K562 (cell line): ENCODE measurements around the gene LINGO4. TPM values are rescaled to one million over a fixed set of nuclear protein-coding genes. Genes with fewer than 3 reads are reported as not detected.

ENCODE experiments used
- CREB1 ChIP-seq, 2 experiments: sonication (generic) in 1 of 2; formaldehyde crosslinking in 1 of 2; IDR thresholded peaks; 2 replicates each; pipeline versions ENCODE4 v1.6.1 to v1.8.0; 2012 to 2022; ENCODE audit warnings: inconsistent platforms in 1 of 2, mild to moderate bottlenecking in 1 of 2, missing genetic modification reagents in 1 of 2, moderate library complexity in 1 of 2
- FOXA3 ChIP-seq, 2 experiments: fragments of 450-650 bp in 1 of 2; sonication (generic) in 1 of 2; formaldehyde crosslinking; IDR thresholded peaks in 1 of 2; conservative IDR thresholded peaks in 1 of 2; 2 replicates each; pipeline versions ENCODE4 v1.4.0 to v1.8.0; 2020 to 2022; ENCODE audit warnings: mild to moderate bottlenecking in 2 of 2, missing genetic modification reagents in 1 of 2
- MTA3 ChIP-seq: fragments of 450-650 bp; formaldehyde crosslinking; IDR thresholded peaks from 2 replicates; pipeline ENCODE4 v1.6.1; 2017; ENCODE audit warnings: mild to moderate bottlenecking, borderline replicate concordance
- POLR2G ChIP-seq: fragments of 200-400 bp; formaldehyde crosslinking; IDR thresholded peaks from 2 replicates; pipeline ENCODE4 v1.6.1; 2017; ENCODE audit warnings: low read depth, mild to moderate bottlenecking, antibody characterized with exemption, low read length, moderate library complexity
- RBM22 ChIP-seq: fragments of 200-400 bp; formaldehyde crosslinking; IDR thresholded peaks from 2 replicates; pipeline ENCODE4 v1.6.1; 2018; ENCODE audit warnings: low read length, low read depth; ENCODE audit not compliant: poor library complexity, severe bottlenecking
- RNF2 ChIP-seq: sonication (generic); IDR thresholded peaks from 2 replicates; pipeline ENCODE4 v1.6.1; 2016
- SMAD4 ChIP-seq: fragments of 250-450 bp; sonication (Bioruptor Pico); conservative IDR thresholded peaks from 2 replicates; pipeline ENCODE4 v1.8.0; 2021; ENCODE audit warnings: inconsistent platforms, mild to moderate bottlenecking, moderate library complexity
- ZKSCAN1 ChIP-seq: fragments of 150-350 bp; IDR thresholded peaks from 2 replicates; pipeline ENCODE4 v1.6.1; 2016; ENCODE audit warnings: low read depth, low read length
- ZNF217 ChIP-seq: sonication (generic); formaldehyde crosslinking; IDR thresholded peaks from 2 replicates; pipeline ENCODE4 v1.8.0; 2022; ENCODE audit warnings: mild to moderate bottlenecking, missing genetic modification reagents
- polyA plus RNA-seq, 8 experiments: library from polyadenylated mRNA; depleted of rRNA in 4 of 8; stranded (reverse) in 5 of 8; unstranded in 3 of 8; fragments of >200 nt; fragmentation: Nextera tagmentation in 2 of 8; fragmentation: Illumina TruSeq in 1 of 8; extraction: Ambion mirVana in 2 of 8; extraction: Trizol in 1 of 8; gene quantifications; 2 replicates each; pipeline versions ENCODE4 v1.2.1 to v1.2.3, GENCODE V29; 2011 to 2014; ENCODE audit warnings: inconsistent platforms in 1 of 8, missing spikeins in 1 of 8
- total RNA-seq, 7 experiments: library from RNA; depleted of rRNA in 6 of 7; stranded (reverse); fragments of >200 nt in 6 of 7; fragmentation: Illumina TruSeq in 2 of 7; extraction: Trizol in 2 of 7; gene quantifications; 2 replicates each; pipeline versions ENCODE4 v1.2.1 to v1.2.3, GENCODE V29; 2011 to 2021; ENCODE audit warnings: low replicate concordance in 1 of 7
- TF ChIP-seq, protein P1 (sequence below), 2 experiments: fragments of 150-350 bp in 1 of 2; IDR thresholded peaks; 2 replicates each; pipeline ENCODE4 v1.6.1; 2012 to 2016; ENCODE audit warnings: low read depth in 2 of 2, low read length in 2 of 2, mild to moderate bottlenecking in 1 of 2, moderate library complexity in 1 of 2
- TF ChIP-seq, protein P2 (sequence below), 2 experiments: fragments of 450-650 bp in 1 of 2; sonication (generic) in 1 of 2; formaldehyde crosslinking in 1 of 2; IDR thresholded peaks in 1 of 2; conservative IDR thresholded peaks in 1 of 2; 2 replicates each; pipeline versions ENCODE4 v1.6.1 to v1.8.1; 2016 to 2023; ENCODE audit warnings: mild to moderate bottlenecking in 2 of 2, moderate library complexity in 2 of 2, inconsistent platforms in 1 of 2, missing genetic modification reagents in 1 of 2
- TF ChIP-seq, protein P3 (sequence below): fragments of 250-450 bp; sonication (Bioruptor Pico); IDR thresholded peaks from 2 replicates; pipeline ENCODE4 v1.4.0; 2020
- TF ChIP-seq, protein P4 (sequence below): fragments of 450-650 bp; IDR thresholded peaks from 2 replicates; pipeline ENCODE4 v1.6.1; 2016

The LINGO4 gene
- total and polyA plus RNA-seq, 9 of the 15 experiments (the other 6 are each of a cell fraction or from before 2014, with no cell fraction given) = not detected

DNA sequence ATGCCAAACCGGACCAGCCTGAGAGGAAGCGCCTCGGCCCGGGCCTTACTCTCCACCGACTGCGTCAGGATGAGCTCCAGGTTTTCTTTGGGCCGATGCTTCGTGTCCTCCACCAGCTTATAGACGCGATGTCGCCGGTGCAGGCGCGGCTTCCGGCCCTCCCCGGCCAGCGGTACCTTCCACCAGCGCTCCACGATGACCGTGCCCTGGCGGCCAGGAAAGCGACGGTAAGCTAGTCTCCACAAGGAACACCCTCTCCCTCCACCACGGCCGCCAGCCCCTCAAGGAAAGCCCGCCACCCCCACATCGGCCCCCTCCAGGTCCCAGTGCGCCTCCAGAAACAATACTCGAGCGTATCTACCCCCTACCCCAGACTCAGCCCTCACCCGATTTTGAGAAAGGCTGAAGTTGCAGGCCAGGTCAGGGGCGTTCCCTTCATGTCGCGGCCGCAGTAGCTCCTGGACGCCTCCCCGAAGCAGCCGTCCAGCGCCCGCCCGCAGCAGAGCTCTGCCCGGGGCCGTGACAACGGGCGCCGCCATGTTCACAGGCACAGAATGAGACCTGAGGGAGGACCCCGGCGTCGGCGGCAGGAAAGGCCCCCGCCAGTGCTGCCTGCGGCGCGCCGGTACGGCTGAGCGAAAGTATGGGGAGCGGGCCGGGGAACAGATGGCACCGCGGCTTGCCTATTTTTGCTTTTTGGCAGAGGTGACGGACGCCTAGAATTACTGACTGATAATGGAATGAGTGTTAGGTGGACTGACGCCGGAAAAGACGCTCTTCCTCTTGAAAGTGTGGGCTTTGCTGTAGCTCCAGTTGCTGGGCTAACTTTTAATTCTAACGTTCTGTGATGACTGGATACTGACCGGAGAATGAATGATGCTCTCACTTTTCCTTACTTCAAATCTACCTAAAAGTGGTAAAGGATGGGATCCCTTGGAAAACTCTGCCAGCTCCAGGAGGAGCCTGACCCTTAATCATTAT is 42.0 kb downstream of the LINGO4 start, which contains the start of gene MRPL9 (continued):
- TF ChIP-seq, protein P1, sequence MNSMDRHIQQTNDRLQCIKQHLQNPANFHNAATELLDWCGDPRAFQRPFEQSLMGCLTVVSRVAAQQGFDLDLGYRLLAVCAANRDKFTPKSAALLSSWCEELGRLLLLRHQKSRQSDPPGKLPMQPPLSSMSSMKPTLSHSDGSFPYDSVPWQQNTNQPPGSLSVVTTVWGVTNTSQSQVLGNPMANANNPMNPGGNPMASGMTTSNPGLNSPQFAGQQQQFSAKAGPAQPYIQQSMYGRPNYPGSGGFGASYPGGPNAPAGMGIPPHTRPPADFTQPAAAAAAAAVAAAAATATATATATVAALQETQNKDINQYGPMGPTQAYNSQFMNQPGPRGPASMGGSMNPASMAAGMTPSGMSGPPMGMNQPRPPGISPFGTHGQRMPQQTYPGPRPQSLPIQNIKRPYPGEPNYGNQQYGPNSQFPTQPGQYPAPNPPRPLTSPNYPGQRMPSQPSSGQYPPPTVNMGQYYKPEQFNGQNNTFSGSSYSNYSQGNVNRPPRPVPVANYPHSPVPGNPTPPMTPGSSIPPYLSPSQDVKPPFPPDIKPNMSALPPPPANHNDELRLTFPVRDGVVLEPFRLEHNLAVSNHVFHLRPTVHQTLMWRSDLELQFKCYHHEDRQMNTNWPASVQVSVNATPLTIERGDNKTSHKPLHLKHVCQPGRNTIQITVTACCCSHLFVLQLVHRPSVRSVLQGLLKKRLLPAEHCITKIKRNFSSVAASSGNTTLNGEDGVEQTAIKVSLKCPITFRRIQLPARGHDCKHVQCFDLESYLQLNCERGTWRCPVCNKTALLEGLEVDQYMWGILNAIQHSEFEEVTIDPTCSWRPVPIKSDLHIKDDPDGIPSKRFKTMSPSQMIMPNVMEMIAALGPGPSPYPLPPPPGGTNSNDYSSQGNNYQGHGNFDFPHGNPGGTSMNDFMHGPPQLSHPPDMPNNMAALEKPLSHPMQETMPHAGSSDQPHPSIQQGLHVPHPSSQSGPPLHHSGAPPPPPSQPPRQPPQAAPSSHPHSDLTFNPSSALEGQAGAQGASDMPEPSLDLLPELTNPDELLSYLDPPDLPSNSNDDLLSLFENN (IDR thresholded peaks at IDR 0.05; ENCODE audit: low read depth in 2 of 2, low read length in 2 of 2) = no peak
- TF ChIP-seq CREB1 (IDR thresholded peaks at IDR 0.05) = peak; percentile 45
- TF ChIP-seq CREB1 (CRISPR knock-in tag; IDR thresholded peaks at IDR 0.05) = peak; percentile 72
- TF ChIP-seq ZNF217 = no peak
- TF ChIP-seq, protein P2, sequence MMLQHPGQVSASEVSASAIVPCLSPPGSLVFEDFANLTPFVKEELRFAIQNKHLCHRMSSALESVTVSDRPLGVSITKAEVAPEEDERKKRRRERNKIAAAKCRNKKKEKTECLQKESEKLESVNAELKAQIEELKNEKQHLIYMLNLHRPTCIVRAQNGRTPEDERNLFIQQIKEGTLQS (IDR thresholded peaks at IDR 0.05) = peak; percentile 40; the same call in 1 of the 2 replicates
- TF ChIP-seq, protein P2 (CRISPR knock-in tag; conservative IDR thresholded peaks at IDR 0.05) = no peak
- peak; percentile 54; the same call in 1 of the 2 replicates for TF ChIP-seq RNF2
- TF ChIP-seq POLR2G = peak; percentile 99
- TF ChIP-seq RBM22 = peak; percentile 51
- TF ChIP-seq, protein P3, sequence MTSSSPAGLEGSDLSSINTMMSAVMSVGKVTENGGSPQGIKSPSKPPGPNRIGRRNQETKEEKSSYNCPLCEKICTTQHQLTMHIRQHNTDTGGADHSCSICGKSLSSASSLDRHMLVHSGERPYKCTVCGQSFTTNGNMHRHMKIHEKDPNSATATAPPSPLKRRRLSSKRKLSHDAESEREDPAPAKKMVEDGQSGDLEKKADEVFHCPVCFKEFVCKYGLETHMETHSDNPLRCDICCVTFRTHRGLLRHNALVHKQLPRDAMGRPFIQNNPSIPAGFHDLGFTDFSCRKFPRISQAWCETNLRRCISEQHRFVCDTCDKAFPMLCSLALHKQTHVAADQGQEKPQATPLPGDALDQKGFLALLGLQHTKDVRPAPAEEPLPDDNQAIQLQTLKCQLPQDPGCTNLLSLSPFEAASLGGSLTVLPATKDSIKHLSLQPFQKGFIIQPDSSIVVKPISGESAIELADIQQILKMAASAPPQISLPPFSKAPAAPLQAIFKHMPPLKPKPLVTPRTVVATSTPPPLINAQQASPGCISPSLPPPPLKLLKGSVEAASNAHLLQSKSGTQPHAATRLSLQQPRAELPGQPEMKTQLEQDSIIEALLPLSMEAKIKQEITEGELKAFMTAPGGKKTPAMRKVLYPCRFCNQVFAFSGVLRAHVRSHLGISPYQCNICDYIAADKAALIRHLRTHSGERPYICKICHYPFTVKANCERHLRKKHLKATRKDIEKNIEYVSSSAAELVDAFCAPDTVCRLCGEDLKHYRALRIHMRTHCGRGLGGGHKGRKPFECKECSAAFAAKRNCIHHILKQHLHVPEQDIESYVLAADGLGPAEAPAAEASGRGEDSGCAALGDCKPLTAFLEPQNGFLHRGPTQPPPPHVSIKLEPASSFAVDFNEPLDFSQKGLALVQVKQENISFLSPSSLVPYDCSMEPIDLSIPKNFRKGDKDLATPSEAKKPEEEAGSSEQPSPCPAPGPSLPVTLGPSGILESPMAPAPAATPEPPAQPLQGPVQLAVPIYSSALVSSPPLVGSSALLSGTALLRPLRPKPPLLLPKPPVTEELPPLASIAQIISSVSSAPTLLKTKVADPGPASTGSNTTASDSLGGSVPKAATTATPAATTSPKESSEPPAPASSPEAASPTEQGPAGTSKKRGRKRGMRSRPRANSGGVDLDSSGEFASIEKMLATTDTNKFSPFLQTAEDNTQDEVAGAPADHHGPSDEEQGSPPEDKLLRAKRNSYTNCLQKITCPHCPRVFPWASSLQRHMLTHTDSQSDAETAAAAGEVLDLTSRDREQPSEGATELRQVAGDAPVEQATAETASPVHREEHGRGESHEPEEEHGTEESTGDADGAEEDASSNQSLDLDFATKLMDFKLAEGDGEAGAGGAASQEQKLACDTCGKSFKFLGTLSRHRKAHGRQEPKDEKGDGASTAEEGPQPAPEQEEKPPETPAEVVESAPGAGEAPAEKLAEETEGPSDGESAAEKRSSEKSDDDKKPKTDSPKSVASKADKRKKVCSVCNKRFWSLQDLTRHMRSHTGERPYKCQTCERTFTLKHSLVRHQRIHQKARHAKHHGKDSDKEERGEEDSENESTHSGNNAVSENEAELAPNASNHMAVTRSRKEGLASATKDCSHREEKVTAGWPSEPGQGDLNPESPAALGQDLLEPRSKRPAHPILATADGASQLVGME (CRISPR knock-in tag) = peak; percentile 43; the same call in 1 of the 2 replicates
- peak; percentile 84 for TF ChIP-seq SMAD4 (CRISPR knock-in tag)
- TF ChIP-seq MTA3 = peak; percentile 69; the same call in 1 of the 2 replicates
- TF ChIP-seq ZKSCAN1 = peak; percentile 67
- 0 out of 4 replicates have a peak, but pooled peaks of 1 of the 2 experiments have one; percentile 44 for TF ChIP-seq FOXA3 (CRISPR knock-in tag; conservative IDR thresholded peaks at IDR 0.05 in 1 of 2, IDR thresholded peaks at IDR 0.05 in 1 of 2)
- TF ChIP-seq, protein P4, sequence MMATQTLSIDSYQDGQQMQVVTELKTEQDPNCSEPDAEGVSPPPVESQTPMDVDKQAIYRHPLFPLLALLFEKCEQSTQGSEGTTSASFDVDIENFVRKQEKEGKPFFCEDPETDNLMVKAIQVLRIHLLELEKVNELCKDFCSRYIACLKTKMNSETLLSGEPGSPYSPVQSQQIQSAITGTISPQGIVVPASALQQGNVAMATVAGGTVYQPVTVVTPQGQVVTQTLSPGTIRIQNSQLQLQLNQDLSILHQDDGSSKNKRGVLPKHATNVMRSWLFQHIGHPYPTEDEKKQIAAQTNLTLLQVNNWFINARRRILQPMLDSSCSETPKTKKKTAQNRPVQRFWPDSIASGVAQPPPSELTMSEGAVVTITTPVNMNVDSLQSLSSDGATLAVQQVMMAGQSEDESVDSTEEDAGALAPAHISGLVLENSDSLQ = 0 out of 2 replicates have a peak, but pooled peaks have one; percentile 32
